CD4-positive, alpha-beta memory T cell (primary cell): ENCODE results near the gene ZIK1. TPM values are rescaled to one million over a fixed set of nuclear protein-coding genes. Genes with fewer than 3 reads are reported as not detected.

Source experiments
- CTCF ChIA-PET: fragments of 350-600 bp; sonication (Branson Sonifier 250); formaldehyde crosslinking; loops from one replicate; lab custom pipeline; 2021; ENCODE audit warnings: inconsistent platforms; ENCODE audit not compliant: partially characterized antibody; lab: Charles Lee
- POLR2A ChIA-PET: fragments of 350-600 bp; sonication (Branson Sonifier 250); formaldehyde crosslinking; loops from one replicate; lab custom pipeline; 2021; ENCODE audit not compliant: partially characterized antibody; lab: Charles Lee
- DNase-seq, 5 donors: peaks; one replicate each; pipeline versions ENCODE4 v3.0.0 to v3.0.0-alpha.2; 2020 to 2022; ENCODE audit warnings: mixed read lengths in 1 of 5
- H3K27ac ChIP-seq: one replicate; pipeline ENCODE4 v1.7.0; 2013; ENCODE audit warnings: low read depth, low read length
- H3K27me3 ChIP-seq: 2 replicates; pipeline ENCODE4 v1.7.0; 2013; ENCODE audit warnings: mild to moderate bottlenecking, low read length, moderate library complexity; ENCODE audit not compliant: insufficient read depth
- H3K36me3 ChIP-seq: 2 replicates; pipeline ENCODE4 v1.7.0; 2013; ENCODE audit warnings: mild to moderate bottlenecking, low read length, moderate library complexity; ENCODE audit not compliant: insufficient read depth
- H3K4me1 ChIP-seq: 2 replicates; pipeline ENCODE4 v1.7.0; 2013; ENCODE audit warnings: mild to moderate bottlenecking, low read length, moderate library complexity; ENCODE audit not compliant: insufficient read depth
- H3K4me3 ChIP-seq, 2 donors: one replicate each; pipeline ENCODE4 v1.7.0; 2013; ENCODE audit warnings: low read length in 2 of 2, mild to moderate bottlenecking in 1 of 2
- H3K9me3 ChIP-seq, 2 donors: one replicate each; pipeline ENCODE4 v1.7.0; 2013; ENCODE audit warnings: low read length in 2 of 2, control low read depth in 1 of 2; ENCODE audit not compliant: control insufficient read depth in 1 of 2
- H3K27ac Mint-ChIP-seq, 7 donors: one replicate each; pipeline ENCODE4 v1.8.0; 2020 to 2021; ENCODE audit warnings: mixed read lengths in 7 of 7, mild to moderate bottlenecking in 6 of 7, inconsistent platforms in 3 of 7, moderate library complexity in 3 of 7
- H3K27me3 Mint-ChIP-seq, 2 donors: one replicate each; pipeline ENCODE4 v1.8.0; 2020 to 2021; ENCODE audit warnings: mixed read lengths in 2 of 2
- H3K36me3 Mint-ChIP-seq, 2 donors: one replicate each; pipeline ENCODE4 v1.8.0; 2020 to 2021; ENCODE audit warnings: mixed read lengths in 2 of 2, inconsistent platforms in 1 of 2, mild to moderate bottlenecking in 1 of 2
- H3K4me1 Mint-ChIP-seq, 4 donors: one replicate each; pipeline ENCODE4 v1.8.0; 2020 to 2021; ENCODE audit warnings: mixed read lengths in 4 of 4, mild to moderate bottlenecking in 1 of 4
- H3K4me3 Mint-ChIP-seq, 8 donors: one replicate each; pipeline ENCODE4 v1.8.0; 2020 to 2021; ENCODE audit warnings: mixed read lengths in 8 of 8, mild to moderate bottlenecking in 7 of 8, moderate library complexity in 6 of 8, inconsistent platforms in 3 of 8
- H3K9me3 Mint-ChIP-seq, 8 donors: one replicate each; pipeline ENCODE4 v1.8.0; 2020 to 2021; ENCODE audit warnings: mixed read lengths in 8 of 8, mild to moderate bottlenecking in 5 of 8, inconsistent platforms in 3 of 8, moderate library complexity in 1 of 8
- intact Hi-C: fragments of 100-400 bp; cut with micrococcal nuclease; formaldehyde crosslinking; loops from one replicate; pipeline ENCODE4 v1.15.1; 2023
- polyA plus RNA-seq, 2 donors: library from polyadenylated mRNA; unstranded; fragments of 300-500 nt; fragmentation: Illumina TruSeq; gene quantifications; one replicate each; pipeline ENCODE4 v1.2.3, GENCODE V29; 2021
- total RNA-seq, 2 experiments: library from RNA; stranded (reverse); gene quantifications; one replicate each; pipeline ENCODE4 v1.2.3, GENCODE V29; 2021

The ZIK1 gene
- total and polyA plus RNA-seq, 4 experiments from 2014 or later = 6.9 to 11.3 (median 9.7) TPM

DNA sequence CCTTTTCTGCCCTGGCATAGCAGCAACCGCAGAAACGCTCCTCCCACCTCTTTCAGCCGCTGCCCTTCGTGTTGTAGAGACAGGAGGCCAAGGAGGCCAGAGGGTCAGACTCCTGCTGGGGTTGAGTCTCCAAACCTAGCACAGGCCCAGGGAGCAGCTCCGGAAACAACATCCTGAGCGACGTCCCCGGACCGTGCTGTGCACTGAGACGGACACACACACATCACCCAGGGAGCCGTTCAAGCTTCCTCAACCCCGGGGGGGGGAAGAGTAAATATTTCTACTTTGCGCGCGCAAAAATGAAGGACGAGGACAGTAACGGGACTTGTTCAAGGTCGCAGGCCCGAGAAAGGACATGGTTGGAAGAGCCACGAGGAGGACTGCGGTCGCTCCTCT is 24.9 kb upstream of the ZIK1 start:
- peak overlapping the region; percentile 63 for H3K27ac ChIP-seq
- ChIA-PET CTCF (no interaction called here), POLR2A (interaction anchor here (1.8 to 1.9 kb wide), 2 partner anchors 13 to 32 kb away, joined by 4 to 5 read pairs; partner anchors contain the start of gene ZNF549)
- Mint-ChIP-seq H3K9me3 (peaks cover 2 to 54% (median 43%) of the 10 kb centered on the region in 8 donors), H3K4me1 (peaks cover 20 to 47% (median 29%) of the 10 kb centered on the region in 4 donors), H3K36me3 (peaks cover 55 to 56% of the 10 kb centered on the region in 2 donors), H3K27ac (peak overlapping the region; percentile 70 to 96 (median 93)), H3K27me3 (peaks cover 0 to 1% of the 10 kb centered on the region in 2 donors), H3K4me3 (peak overlapping the region; percentile 91 to 99 (median 98))
- no peaks in the 10 kb centered on the region for H3K27me3 ChIP-seq
- DNase-seq = peak in 4 of 5 donors; percentile 3 to 27 (median 9)
- peaks cover 22% of the 10 kb centered on the region for H3K4me1 ChIP-seq
- no peaks in the 10 kb centered on the region for H3K9me3 ChIP-seq
- intact Hi-C loops = loop anchor here (1.0 kb wide), 5 partner anchors 20 to 124 kb away; partner anchors contain the start of genes ZNF419, ZNF549, ZNF749 and ZNF773
- H3K36me3 ChIP-seq = peaks cover 23% of the 10 kb centered on the region
- H3K4me3 ChIP-seq = peak overlapping the region; percentile 44 to 84

DNA sequence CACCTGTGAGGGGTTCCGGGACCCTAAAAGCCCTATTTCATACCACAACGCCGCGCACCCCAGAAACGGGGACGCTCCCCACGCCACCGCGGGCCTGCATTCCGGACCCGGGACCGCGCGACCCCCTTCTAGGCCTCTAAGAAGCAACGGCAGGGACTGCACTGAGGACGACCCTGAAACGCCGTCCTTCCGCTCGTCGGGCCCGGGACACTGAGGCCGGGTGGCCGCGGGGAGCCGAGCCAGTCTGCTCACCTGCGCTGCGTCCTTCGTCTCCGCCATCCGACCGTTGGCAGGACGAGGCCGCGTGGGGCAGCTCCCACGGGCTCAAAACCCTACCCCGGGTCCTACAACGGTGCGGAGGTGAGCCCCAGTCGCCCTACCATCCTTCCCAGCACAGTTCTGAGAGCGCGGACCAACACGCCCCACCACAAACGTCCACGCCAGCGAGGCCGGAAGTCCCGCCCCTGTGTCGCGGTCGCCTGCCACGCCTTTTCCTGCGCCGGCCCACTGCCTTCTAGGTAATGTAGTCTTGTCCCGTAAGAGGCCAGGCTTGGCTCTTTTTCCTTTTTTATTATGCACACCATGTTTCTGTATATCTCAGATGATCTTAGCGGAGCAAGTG is 24.4 kb upstream of the ZIK1 start, which contains the start of gene ZNF550:
Gene ZNF550, minus strand, starts transcription at position 460 of the 622 bp plus-strand sequence. Its CDS starts 181 bp downstream, at position 279.
- H3K27me3 Mint-ChIP-seq = peaks cover 0 to 1% of the 10 kb centered on the region in 2 donors
- H3K27ac ChIP-seq = peak within 1 kb of the TSS; percentile 63
- H3K9me3 Mint-ChIP-seq = peaks cover 2 to 54% (median 45%) of the 10 kb centered on the region in 8 donors
- peaks cover 50 to 51% of the 10 kb centered on the region in 2 donors for H3K36me3 Mint-ChIP-seq
- H3K4me3 ChIP-seq = peak within 1 kb of the TSS; percentile 44 to 84
- no peaks in the 10 kb centered on the region for H3K27me3 ChIP-seq
- peak within 1 kb of the TSS; percentile 70 to 97 (median 95) for H3K27ac Mint-ChIP-seq
- peaks cover 20 to 47% (median 29%) of the 10 kb centered on the region in 4 donors for H3K4me1 Mint-ChIP-seq
- intact Hi-C loops = loop anchor here (1.0 to 10.0 kb wide), 6 partner anchors 20 to 455 kb away; partner anchors contain the start of genes ZNF419, ZNF549, ZNF749 and ZNF773
- H3K9me3 ChIP-seq = no peaks in the 10 kb centered on the region
- CTCF ChIA-PET = no interaction called here
- peak within 1 kb of the TSS; percentile 91 to 99 (median 98) for H3K4me3 Mint-ChIP-seq
- peaks cover 22% of the 10 kb centered on the region for H3K4me1 ChIP-seq
- peak; percentile 83 to 86 (median 84) for DNase-seq
- POLR2A ChIA-PET = interaction anchor here (1.9 kb wide), 1 partner anchor 32 kb away, joined by 5 read pairs; the partner anchor contains the start of gene ZNF549
- H3K36me3 ChIP-seq = peaks cover 18% of the 10 kb centered on the region

- Mint-ChIP-seq H3K4me1 (peaks cover 20 to 42% (median 29%) of the 10 kb centered on the region in 4 donors), H3K4me3 (peak overlapping the region; percentile 91 to 99 (median 98)), H3K27me3 (peaks cover 0 to 1% of the 10 kb centered on the region in 2 donors), H3K27ac (peak overlapping the region; percentile 70 to 97 (median 95)), H3K9me3 (peaks cover 2 to 54% (median 46%) of the 10 kb centered on the region in 8 donors), H3K36me3 (peaks cover 46 to 47% of the 10 kb centered on the region in 2 donors)
- ChIA-PET CTCF (no interaction called here), POLR2A (interaction anchor here (0.9 to 1.9 kb wide), 2 partner anchors 33 to 125 kb away, joined by 3 to 5 read pairs (median 3); partner anchors contain the start of genes ZNF549 and ZNF749)
- no peak for DNase-seq
- H3K27me3 ChIP-seq = no peaks in the 10 kb centered on the region
- H3K9me3 ChIP-seq = peaks cover 0 to 3% of the 10 kb centered on the region in 2 donors
- H3K4me3 ChIP-seq = peak overlapping the region; percentile 37 to 84
- intact Hi-C loops = loop anchor here (10.0 kb wide), 1 partner anchor 455 kb away; no protein-coding TSS in a partner anchor
- peaks cover 13% of the 10 kb centered on the region for H3K36me3 ChIP-seq
- peak overlapping the region; percentile 63 for H3K27ac ChIP-seq
- peaks cover 22% of the 10 kb centered on the region for H3K4me1 ChIP-seq
Observed at GRCh38 chr19:57560049-57560491, 23.9 kb upstream of the ZIK1 start.

DNA sequence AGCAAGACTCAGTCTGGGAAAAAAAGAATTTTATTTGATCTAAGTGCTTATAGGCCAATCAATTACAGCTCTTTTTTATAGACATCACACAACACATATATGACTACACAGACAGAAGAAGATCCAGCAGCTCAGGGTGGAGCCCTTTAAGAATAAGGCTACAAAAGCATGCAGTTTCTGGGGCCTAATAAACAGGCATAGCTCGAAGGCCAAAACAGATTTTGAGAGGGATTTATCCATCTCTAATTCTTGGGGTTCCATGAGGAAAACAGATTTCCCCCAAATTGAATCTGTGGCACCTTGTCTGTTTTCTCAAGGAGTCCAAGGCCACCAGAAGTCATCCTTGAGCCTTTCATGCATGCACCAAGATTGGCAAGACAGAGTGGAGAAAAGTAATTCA is 20.4 kb upstream of the ZIK1 start:
- peaks cover 3 to 80% (median 72%) of the 10 kb centered on the region in 8 donors for H3K9me3 Mint-ChIP-seq
- ChIA-PET POLR2A (no interaction called here), CTCF (no interaction called here)
- H3K27me3 Mint-ChIP-seq = peaks cover 0 to 1% of the 10 kb centered on the region in 2 donors
- H3K36me3 ChIP-seq = no peaks in the 10 kb centered on the region
- H3K36me3 Mint-ChIP-seq = peaks cover 27 to 37% of the 10 kb centered on the region in 2 donors
- H3K27ac Mint-ChIP-seq = no peak overlapping the region
- H3K27ac ChIP-seq = no peak overlapping the region
- peaks cover 11 to 24% (median 18%) of the 10 kb centered on the region in 4 donors for H3K4me1 Mint-ChIP-seq
- no peak for DNase-seq
- H3K27me3 ChIP-seq = no peaks in the 10 kb centered on the region
- peaks cover 11 to 35% of the 10 kb centered on the region in 2 donors for H3K9me3 ChIP-seq
- H3K4me3 ChIP-seq = no peak overlapping the region
- H3K4me1 ChIP-seq = peaks cover 13% of the 10 kb centered on the region
- intact Hi-C loops = loop anchor here (10.0 kb wide), 1 partner anchor 459 kb away; no protein-coding TSS in a partner anchor
- no peak overlapping the region for H3K4me3 Mint-ChIP-seq

DNA sequence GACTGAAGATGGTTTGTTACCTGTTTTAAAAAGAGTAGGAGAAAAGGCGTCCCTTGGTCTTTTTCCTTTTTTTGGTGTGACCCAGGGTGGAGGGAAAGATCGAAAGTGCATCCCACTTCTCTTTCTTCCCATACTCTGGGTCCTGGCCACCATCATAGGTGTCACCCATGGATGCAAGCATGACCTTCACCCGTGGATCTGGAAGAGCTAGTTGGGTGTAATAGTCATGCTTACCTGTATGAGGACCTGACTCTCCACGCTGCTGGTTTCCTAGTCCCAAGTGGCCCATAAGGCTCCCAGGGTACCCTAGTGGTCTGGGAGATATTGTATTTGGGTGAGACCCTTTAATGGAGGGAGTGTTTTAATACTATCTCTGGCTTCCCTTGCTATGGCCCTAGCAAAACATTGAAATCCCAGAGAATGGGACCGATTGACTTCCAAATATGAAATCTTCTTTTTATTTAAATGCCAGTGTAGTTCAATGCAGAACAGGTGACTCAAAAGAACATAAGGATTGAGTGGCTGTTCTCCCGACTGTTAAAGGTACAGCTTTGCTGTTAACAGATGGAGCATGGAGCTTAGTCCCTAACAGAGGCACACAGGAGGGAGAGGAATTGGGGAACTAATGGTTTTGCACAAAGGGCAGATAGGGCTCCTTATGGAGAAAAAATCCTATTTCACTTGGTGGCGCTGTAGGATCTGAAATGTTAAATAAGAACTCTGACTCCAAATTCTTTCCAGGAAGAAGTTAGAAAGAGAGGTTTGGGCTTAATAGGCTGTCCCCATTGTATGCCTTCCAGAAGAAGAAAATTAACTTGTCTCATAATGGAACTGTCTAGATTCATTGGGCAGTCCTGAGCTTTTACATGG is 17.3 kb upstream of the ZIK1 start:
- POLR2A ChIA-PET = no interaction called here

DNA sequence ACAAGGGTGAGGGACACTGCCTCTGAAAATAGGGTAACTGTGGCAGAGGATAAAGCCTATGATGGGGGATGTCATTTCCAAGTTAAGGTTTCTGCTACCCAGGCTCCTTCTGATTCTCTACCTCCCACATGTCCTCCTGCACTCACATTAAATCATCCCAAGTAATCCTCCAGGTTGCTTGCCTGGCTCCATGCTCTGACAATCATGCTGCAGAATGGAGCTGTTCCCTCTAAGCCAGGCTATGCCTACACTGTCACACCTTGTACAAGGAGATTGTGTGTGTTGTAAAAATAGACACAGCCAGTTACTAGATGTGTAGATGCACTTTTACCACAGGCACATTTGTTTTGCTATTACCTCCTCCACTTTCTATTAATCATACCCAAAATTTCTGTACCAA is 13.2 kb upstream of the ZIK1 start:
- Mint-ChIP-seq H3K9me3 (peaks cover 0 to 97% (median 92%) of the 10 kb centered on the region in 8 donors), H3K4me1 (no peaks in the 10 kb centered on the region), H3K27me3 (no peaks in the 10 kb centered on the region), H3K36me3 (peaks cover 42 to 63% of the 10 kb centered on the region in 2 donors), H3K27ac (no peak overlapping the region), H3K4me3 (no peak overlapping the region)
- Histone ChIP-seq H3K4me1 (no peaks in the 10 kb centered on the region), H3K36me3 (peaks cover 31% of the 10 kb centered on the region), H3K27me3 (no peaks in the 10 kb centered on the region), H3K9me3 (peaks cover 5 to 91% of the 10 kb centered on the region in 2 donors), H3K27ac (no peak overlapping the region), H3K4me3 (no peak overlapping the region)
- no peak for DNase-seq
- ChIA-PET CTCF (no interaction called here), POLR2A (no interaction called here)
- intact Hi-C loops = no loop called here

More for the DNA sequence above, 17.3 kb upstream of the ZIK1 start:
- peaks cover 15 to 35% of the 10 kb centered on the region in 2 donors for H3K36me3 Mint-ChIP-seq
- H3K9me3 ChIP-seq = peaks cover 11 to 60% of the 10 kb centered on the region in 2 donors
- no peaks in the 10 kb centered on the region for H3K4me1 ChIP-seq
- H3K27ac Mint-ChIP-seq = no peak overlapping the region
- no peaks in the 10 kb centered on the region for H3K27me3 ChIP-seq
- H3K27me3 Mint-ChIP-seq = no peaks in the 10 kb centered on the region
- intact Hi-C loops = loop anchor here (10.0 kb wide), 1 partner anchor 462 kb away; no protein-coding TSS in a partner anchor
- no peak overlapping the region for H3K27ac ChIP-seq
- CTCF ChIA-PET = no interaction called here
- no peaks in the 10 kb centered on the region for H3K36me3 ChIP-seq
- no peaks in the 10 kb centered on the region for H3K4me1 Mint-ChIP-seq
- no peak overlapping the region for H3K4me3 Mint-ChIP-seq
- no peak for DNase-seq
- peaks cover 0 to 96% (median 90%) of the 10 kb centered on the region in 8 donors for H3K9me3 Mint-ChIP-seq
- no peak overlapping the region for H3K4me3 ChIP-seq
